Measurements from ENCODE around the gene PLSCR4.

DNA sequence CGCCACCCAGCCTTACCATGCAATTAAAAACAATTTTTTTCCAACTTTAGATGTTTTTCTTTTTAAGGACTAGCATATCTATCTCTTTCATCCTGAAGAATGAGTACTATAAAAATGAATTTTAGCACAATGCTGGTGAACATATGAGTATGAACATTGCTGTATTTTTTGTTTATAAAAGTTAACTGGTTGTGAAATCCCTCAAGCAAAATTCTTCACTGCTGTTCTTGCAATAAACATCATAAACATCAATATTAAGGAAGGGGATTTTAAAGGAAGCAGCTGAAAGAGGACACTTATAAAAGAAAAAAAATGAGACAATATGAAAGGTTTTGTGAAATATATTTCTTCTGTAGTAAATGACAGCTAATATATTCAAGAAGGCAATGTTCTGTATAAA, 3.0 kb downstream of the PLSCR4 start:
- TF ChIP-seq, protein P1, sequence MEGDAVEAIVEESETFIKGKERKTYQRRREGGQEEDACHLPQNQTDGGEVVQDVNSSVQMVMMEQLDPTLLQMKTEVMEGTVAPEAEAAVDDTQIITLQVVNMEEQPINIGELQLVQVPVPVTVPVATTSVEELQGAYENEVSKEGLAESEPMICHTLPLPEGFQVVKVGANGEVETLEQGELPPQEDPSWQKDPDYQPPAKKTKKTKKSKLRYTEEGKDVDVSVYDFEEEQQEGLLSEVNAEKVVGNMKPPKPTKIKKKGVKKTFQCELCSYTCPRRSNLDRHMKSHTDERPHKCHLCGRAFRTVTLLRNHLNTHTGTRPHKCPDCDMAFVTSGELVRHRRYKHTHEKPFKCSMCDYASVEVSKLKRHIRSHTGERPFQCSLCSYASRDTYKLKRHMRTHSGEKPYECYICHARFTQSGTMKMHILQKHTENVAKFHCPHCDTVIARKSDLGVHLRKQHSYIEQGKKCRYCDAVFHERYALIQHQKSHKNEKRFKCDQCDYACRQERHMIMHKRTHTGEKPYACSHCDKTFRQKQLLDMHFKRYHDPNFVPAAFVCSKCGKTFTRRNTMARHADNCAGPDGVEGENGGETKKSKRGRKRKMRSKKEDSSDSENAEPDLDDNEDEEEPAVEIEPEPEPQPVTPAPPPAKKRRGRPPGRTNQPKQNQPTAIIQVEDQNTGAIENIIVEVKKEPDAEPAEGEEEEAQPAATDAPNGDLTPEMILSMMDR (IDR thresholded peaks at IDR 0.05), result no peak
- TF ChIP-seq POLR2AphosphoS5 (IDR thresholded peaks at IDR 0.05) (no peak), POLR2A (IDR thresholded peaks at IDR 0.05) (no peak)

Data from suprapubic skin (tissue), 4 donors.